ENCODE data around the gene TMEM150C. TPM values are rescaled to one million over a fixed set of nuclear protein-coding genes. Genes with fewer than 3 reads are reported as not detected.

Gene TMEM150C
- total RNA-seq, 1 experiment from 2014 or later: 2.7 TPM

DNA sequence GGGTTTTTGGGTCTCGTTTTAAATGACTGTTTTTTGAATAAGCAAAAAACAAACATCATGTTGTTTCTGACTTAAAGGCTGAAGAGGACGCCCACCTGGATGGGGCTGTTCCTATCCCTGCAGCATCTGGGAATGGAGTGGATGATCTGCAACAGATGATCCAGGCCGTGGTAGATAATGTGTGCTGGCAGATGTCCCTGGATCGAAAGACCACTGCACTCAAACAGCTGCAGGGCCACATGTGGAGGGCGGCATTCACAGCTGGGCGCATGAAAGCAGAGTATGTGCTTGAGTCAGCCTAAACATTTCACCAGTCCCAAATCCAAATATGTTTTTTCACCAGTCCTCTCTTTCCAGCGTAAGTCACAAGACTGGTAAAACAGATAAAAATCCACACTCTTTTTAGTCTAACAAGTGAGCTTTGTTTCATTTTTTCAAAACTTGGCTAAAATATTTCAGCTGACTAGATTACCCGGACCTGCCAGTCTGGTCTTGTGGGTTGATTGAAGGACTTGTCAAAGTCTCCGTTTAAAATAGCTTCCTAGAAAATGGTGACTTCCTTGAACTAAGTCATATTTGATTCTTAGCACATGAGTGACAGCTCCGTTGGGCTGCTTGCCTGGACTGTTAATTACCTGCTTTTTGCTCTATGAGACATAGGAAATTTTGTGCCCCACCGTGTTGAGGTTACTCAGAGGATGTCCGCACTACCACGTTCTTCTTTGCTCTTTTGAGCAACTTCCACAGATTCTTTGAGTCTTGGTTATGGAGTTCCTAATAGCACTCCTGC, 110.6 kb downstream of the TMEM150C start:
- Histone ChIP-seq H3K79me1 (ENCODE audit: insufficient read depth, low read depth, low read length, poor library complexity, severe bottlenecking) (no peaks in the 10 kb centered on the region), H3K27ac (ENCODE audit: insufficient read length, low read depth, low read length) (no peak overlapping the region), H2BK12ac (ENCODE audit: insufficient read length, low read depth, low read length) (no peak overlapping the region), H4K8ac (replicated peaks; ENCODE audit: insufficient read length, low read depth, low read length) (no peak overlapping the region), H3K9ac (ENCODE audit: extremely low read depth, insufficient read length, low read length) (no peak overlapping the region), H4K20me1 (ENCODE audit: control insufficient read depth, insufficient read depth, insufficient read length) (no peaks in the 10 kb centered on the region), H4K5ac (ENCODE audit: insufficient read length, low read depth, low read length) (no peak overlapping the region), H3K4me1 (ENCODE audit: insufficient read depth, low read length) (no peaks in the 10 kb centered on the region), H2AFZ (ENCODE audit: low read length) (no peak overlapping the region), H3K23ac (ENCODE audit: insufficient read length, low read depth, low read length) (no peak overlapping the region), H3K23me2 (ENCODE audit: insufficient read length, low read depth, low read length, poor library complexity, severe bottlenecking) (no peaks in the 10 kb centered on the region), H3K27me3 (ENCODE audit: insufficient read depth, low read length) (no peaks in the 10 kb centered on the region), H3K4ac (ENCODE audit: low read depth, low read length) (no peak overlapping the region), H3K4me2 (ENCODE audit: insufficient read depth, insufficient read length, low read length) (no peak overlapping the region), H2BK15ac (ENCODE audit: low read depth, low read length) (no peak overlapping the region), H2BK20ac (ENCODE audit: low read depth, low read length, poor library complexity, severe bottlenecking) (no peak overlapping the region), H3K79me2 (ENCODE audit: insufficient read depth, low read length) (peaks cover 9% of the 10 kb centered on the region), H3K56ac (ENCODE audit: insufficient read length, low read depth, low read length) (no peak overlapping the region), H3T11ph (ENCODE audit: low read length) (no peak overlapping the region), H4K91ac (ENCODE audit: insufficient read length, low read depth, low read length) (no peak overlapping the region), H3K14ac (ENCODE audit: insufficient read depth, low read length) (no peak overlapping the region), H2BK5ac (ENCODE audit: insufficient read length, low read length) (peak overlapping the region; percentile 53), H2AK5ac (ENCODE audit: insufficient read length, low read length) (no peak overlapping the region), H3K18ac (ENCODE audit: insufficient read length, low read depth, low read length) (no peak overlapping the region), H2BK120ac (ENCODE audit: low read depth, low read length, poor library complexity, severe bottlenecking) (no peak overlapping the region), H3K9me3 (ENCODE audit: control insufficient read depth, low read depth, low read length) (no peaks in the 10 kb centered on the region)
- no peaks in the 10 kb centered on the region for H3K27me3 Mint-ChIP-seq (ENCODE audit: low read depth)
- DNase-seq: no peak
- H3K36me3 Mint-ChIP-seq (ENCODE audit: insufficient read depth in 1 of 3, low read depth in 3 of 3): peaks cover 54 to 76% (median 75%) of the 10 kb centered on the region in 3 experiments
- H3K4me3 Mint-ChIP-seq: no peak overlapping the region
- H3K4me1 Mint-ChIP-seq: peaks cover 7 to 8% of the 10 kb centered on the region in 2 experiments
- H3K9me3 Mint-ChIP-seq: no peaks in the 10 kb centered on the region
- TF ChIP-seq, protein P1, sequence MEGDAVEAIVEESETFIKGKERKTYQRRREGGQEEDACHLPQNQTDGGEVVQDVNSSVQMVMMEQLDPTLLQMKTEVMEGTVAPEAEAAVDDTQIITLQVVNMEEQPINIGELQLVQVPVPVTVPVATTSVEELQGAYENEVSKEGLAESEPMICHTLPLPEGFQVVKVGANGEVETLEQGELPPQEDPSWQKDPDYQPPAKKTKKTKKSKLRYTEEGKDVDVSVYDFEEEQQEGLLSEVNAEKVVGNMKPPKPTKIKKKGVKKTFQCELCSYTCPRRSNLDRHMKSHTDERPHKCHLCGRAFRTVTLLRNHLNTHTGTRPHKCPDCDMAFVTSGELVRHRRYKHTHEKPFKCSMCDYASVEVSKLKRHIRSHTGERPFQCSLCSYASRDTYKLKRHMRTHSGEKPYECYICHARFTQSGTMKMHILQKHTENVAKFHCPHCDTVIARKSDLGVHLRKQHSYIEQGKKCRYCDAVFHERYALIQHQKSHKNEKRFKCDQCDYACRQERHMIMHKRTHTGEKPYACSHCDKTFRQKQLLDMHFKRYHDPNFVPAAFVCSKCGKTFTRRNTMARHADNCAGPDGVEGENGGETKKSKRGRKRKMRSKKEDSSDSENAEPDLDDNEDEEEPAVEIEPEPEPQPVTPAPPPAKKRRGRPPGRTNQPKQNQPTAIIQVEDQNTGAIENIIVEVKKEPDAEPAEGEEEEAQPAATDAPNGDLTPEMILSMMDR (conservative IDR thresholded peaks at IDR 0.05): no peak
- WGBS (ENCODE audit: extremely low coverage, insufficient read length, low lambda C conversion rate): no CpG with 5 or more reads among the region's 13 CpGs
- H3K27ac Mint-ChIP-seq: peak overlapping the region in 1 of 3 experiments; percentile 34; a peak in 2 of 7 replicates
